Liver (tissue), 9 donors: ENCODE results near the gene PCBP4. TPM values are rescaled to one million over a fixed set of nuclear protein-coding genes. Genes with fewer than 3 reads are reported as not detected.

Experiments
- DNase-seq: peaks from one replicate; pipeline ENCODE4 v3.0.0-alpha.2; 2017; ENCODE audit warnings: low spot score
- H3K27ac ChIP-seq, 2 donors: one replicate each; pipeline ENCODE4 v1.7.0; 2013; ENCODE audit warnings: inconsistent platforms in 2 of 2, low read length in 2 of 2, control low read depth in 1 of 2, low read depth in 1 of 2, mild to moderate bottlenecking in 1 of 2
- H3K27me3 ChIP-seq, 4 donors: one replicate each; pipeline versions ENCODE4 v1.6.1 to v1.7.0; 2013; ENCODE audit warnings: low read length in 3 of 4, inconsistent platforms in 1 of 4, mild to moderate bottlenecking in 1 of 4, moderate library complexity in 1 of 4; ENCODE audit not compliant: control insufficient read depth in 4 of 4, insufficient read depth in 4 of 4
- H3K36me3 ChIP-seq, 4 donors: one replicate each; pipeline versions ENCODE4 v1.6.1 to v1.7.0; 2013; ENCODE audit warnings: low read length in 3 of 4, mild to moderate bottlenecking in 3 of 4, low read depth in 1 of 4, moderate library complexity in 1 of 4; ENCODE audit not compliant: control insufficient read depth in 4 of 4, insufficient read depth in 3 of 4
- H3K4me1 ChIP-seq, 4 donors: one replicate each; pipeline versions ENCODE4 v1.6.1 to v1.7.0; 2013; ENCODE audit warnings: low read length in 3 of 4, mild to moderate bottlenecking in 3 of 4, moderate library complexity in 1 of 4; ENCODE audit not compliant: control insufficient read depth in 4 of 4, insufficient read depth in 4 of 4
- H3K4me3 ChIP-seq, 3 donors: one replicate each; pipeline versions ENCODE4 v1.6.1 to v1.7.0; 2013; ENCODE audit warnings: low read length in 3 of 3, control low read depth in 1 of 3, low read depth in 1 of 3, mild to moderate bottlenecking in 1 of 3
- H3K9ac ChIP-seq, 2 donors: one replicate each; pipeline ENCODE4 v1.7.0; 2013; ENCODE audit warnings: low read length in 2 of 2, mild to moderate bottlenecking in 2 of 2, moderate library complexity in 2 of 2, control low read depth in 1 of 2, low read depth in 1 of 2
- H3K9me3 ChIP-seq, 4 donors: one replicate each; pipeline versions ENCODE4 v1.6.1 to v1.7.0; 2013; ENCODE audit warnings: low read length in 3 of 4; ENCODE audit not compliant: control insufficient read depth in 4 of 4
- ATF3 ChIP-seq: IDR thresholded peaks from 2 replicates; pipeline ENCODE4 v1.6.1; 2016; ENCODE audit warnings: antibody characterized with exemption
- CTCF ChIP-seq: fragments of 150-350 bp; IDR thresholded peaks from 2 replicates; pipeline ENCODE4 v1.5.1; 2017; ENCODE audit warnings: improper control_type of control experiment, low read depth, low read length; ENCODE audit not compliant: missing input control
- EGR1 ChIP-seq, 2 donors: IDR thresholded peaks; 2 replicates each; pipeline ENCODE4 v1.6.1; 2016 to 2018; ENCODE audit warnings: antibody characterized with exemption in 2 of 2, low read depth in 2 of 2
- FOXA1 ChIP-seq: IDR thresholded peaks from 2 replicates; pipeline ENCODE4 v1.6.1; 2016; ENCODE audit warnings: antibody characterized with exemption
- FOXA2 ChIP-seq: IDR thresholded peaks from 2 replicates; pipeline ENCODE4 v1.6.1; 2016; ENCODE audit warnings: antibody characterized with exemption
- GABPA ChIP-seq, 2 donors: IDR thresholded peaks in 1 of 2; conservative IDR thresholded peaks in 1 of 2; 2 replicates each; pipeline ENCODE4 v1.6.1; 2016; ENCODE audit warnings: antibody characterized with exemption in 2 of 2, mild to moderate bottlenecking in 1 of 2, moderate library complexity in 1 of 2
- HNF4A ChIP-seq, 2 donors: conservative IDR thresholded peaks; 2 replicates each; pipeline ENCODE4 v1.6.1; 2016; ENCODE audit warnings: antibody characterized with exemption in 2 of 2, mild to moderate bottlenecking in 2 of 2
- HNF4G ChIP-seq: IDR thresholded peaks from 2 replicates; pipeline ENCODE4 v1.6.1; 2016; ENCODE audit warnings: antibody characterized with exemption
- JUND ChIP-seq, 2 donors: IDR thresholded peaks; 2 replicates each; pipeline ENCODE4 v1.6.1; 2016; ENCODE audit warnings: antibody characterized with exemption in 2 of 2
- MAX ChIP-seq: IDR thresholded peaks from 2 replicates; pipeline ENCODE4 v1.6.1; 2016; ENCODE audit warnings: antibody characterized with exemption
- NR2F2 ChIP-seq: IDR thresholded peaks from 2 replicates; pipeline ENCODE4 v1.6.1; 2016; ENCODE audit warnings: antibody characterized with exemption
- RAD21 ChIP-seq, 2 donors: IDR thresholded peaks; 2 replicates each; pipeline ENCODE4 v1.6.1; 2016; ENCODE audit warnings: antibody characterized with exemption in 2 of 2, mild to moderate bottlenecking in 2 of 2
- REST ChIP-seq: IDR thresholded peaks from 2 replicates; pipeline ENCODE4 v1.6.1; 2016; ENCODE audit warnings: antibody characterized with exemption, mild to moderate bottlenecking
- RXRA ChIP-seq, 2 donors: IDR thresholded peaks; 2 replicates each; pipeline ENCODE4 v1.6.1; 2017 to 2018; ENCODE audit warnings: antibody characterized with exemption in 2 of 2, mild to moderate bottlenecking in 1 of 2
- SP1 ChIP-seq: IDR thresholded peaks from 2 replicates; pipeline ENCODE4 v1.6.1; 2018; ENCODE audit warnings: antibody characterized with exemption, mild to moderate bottlenecking
- TAF1 ChIP-seq: conservative IDR thresholded peaks from 2 replicates; pipeline ENCODE4 v1.6.1; 2016; ENCODE audit warnings: antibody characterized with exemption, mild to moderate bottlenecking
- YY1 ChIP-seq: IDR thresholded peaks from 2 replicates; pipeline ENCODE4 v1.6.1; 2016; ENCODE audit warnings: antibody characterized with exemption, mild to moderate bottlenecking
- ZBTB33 ChIP-seq: IDR thresholded peaks from 2 replicates; pipeline ENCODE4 v1.6.1; 2016; ENCODE audit warnings: antibody characterized with exemption
- WGBS: extraction: QIAGEN DNeasy Blood & Tissue Kit; methylation state at CpG from one replicate; pipeline ENCODE4 v1.1.7; 2013; 5-methylcytosine and 5-hydroxymethylcytosine counted together
- polyA plus RNA-seq, 2 donors: library from polyadenylated mRNA; stranded (reverse) in 1 of 2; unstranded in 1 of 2; fragments of 200-250 nt in 1 of 2; fragments of >200 nt in 1 of 2; fragmentation: Nextera tagmentation in 1 of 2; extraction: Ambion mirVana in 1 of 2; gene quantifications; one replicate each; pipeline versions ENCODE4 v1.2.1 to v1.2.3, GENCODE V29; 2013 to 2015
- total RNA-seq, 2 donors: library from RNA; depleted of rRNA; stranded (reverse); fragments of >200 nt; gene quantifications; one replicate each; pipeline ENCODE4 v1.2.3, GENCODE V29; 2014
- donor health status: healthy.
- donor health status: healthy.
- donor health status: healthy.
- donor health status: healthy.
- donor health status: healthy.

PCBP4 gene
- total and polyA plus RNA-seq, 4 donors = 2.7 to 7.9 (median 4.5) TPM

- peaks cover 10 to 29% (median 22%) of the 10 kb centered on the region in 4 donors for H3K4me1 ChIP-seq
- DNase-seq = no peak
- H3K9ac ChIP-seq = no peak overlapping the region
These were observed 22.0 kb downstream of the PCBP4 start for GRCh38 chr3:51945031-51945840.

GRCh38 chr3:51944451-51945021 is 22.7 kb downstream of the PCBP4 start:
- TF ChIP-seq MAX (no peak), ZBTB33 (no peak), GABPA (IDR thresholded peaks at IDR 0.05 in 1 of 2, conservative IDR thresholded peaks at IDR 0.05 in 1 of 2) (no peak), FOXA1 (no peak), JUND (IDR thresholded peaks at IDR 0.05) (no peak), EGR1 (IDR thresholded peaks at IDR 0.05; ENCODE audit: low read depth in 2 of 2) (no peak), REST (no peak), NR2F2 (no peak), RXRA (IDR thresholded peaks at IDR 0.05) (no peak), HNF4A (conservative IDR thresholded peaks at IDR 0.05) (no peak), CTCF (no peak), SP1 (no peak), RAD21 (IDR thresholded peaks at IDR 0.05) (no peak), ATF3 (no peak), TAF1 (no peak), YY1 (no peak), FOXA2 (no peak), HNF4G (no peak)
- Histone ChIP-seq H3K36me3 (peaks cover 0 to 30% (median 18%) of the 10 kb centered on the region in 4 donors), H3K9me3 (no peaks in the 10 kb centered on the region), H3K27me3 (no peaks in the 10 kb centered on the region), H3K27ac (no peak overlapping the region), H3K4me3 (no peak overlapping the region), H3K4me1 (peaks cover 10 to 31% (median 23%) of the 10 kb centered on the region in 4 donors), H3K9ac (no peak overlapping the region)
- 95% methylated on average over 11 of the region's 11 CpGs for whole genome bisulfite sequencing
- DNase-seq = no peak

More at GRCh38 chr3:51945031-51945840, 22.0 kb downstream of the PCBP4 start:
- 91% methylated on average over 18 of the region's 18 CpGs for WGBS
- H3K27ac ChIP-seq = no peak overlapping the region
- no peaks in the 10 kb centered on the region for H3K27me3 ChIP-seq
- no peak for TF ChIP-seq HNF4G
- H3K36me3 ChIP-seq = peaks cover 0 to 30% (median 18%) of the 10 kb centered on the region in 4 donors
- H3K9me3 ChIP-seq = no peaks in the 10 kb centered on the region
- H3K4me3 ChIP-seq = no peak overlapping the region
